K562 (cell line): ENCODE measurements around the gene EYA2. TPM values are rescaled to one million over a fixed set of nuclear protein-coding genes. Genes with fewer than 3 reads are reported as not detected.

ENCODE experiments used
- ATAC-seq: fragments of 200-7000 bp; cut with Tn5 transposase; 3 replicates; pipeline ENCODE4 v1.9.1; 2020; ENCODE audit warnings: moderate library complexity
- BruUV-seq: library from RNA; stranded (reverse); fragments of 400-500 nt; replicated peaks from 2 replicates; lab custom pipeline; 2021; lab: Mats Ljungman, UMichigan
- CTCF ChIA-PET: fragments of 300-600 bp; formaldehyde crosslinking; extraction: SDS; loops from one replicate; lab custom pipeline; 2021; ENCODE audit warnings: low intra/inter-chr PET ratio; lab: Yijun Ruan, JAX
- POLR2A ChIA-PET: fragments of 300-600, 350-650 bp; sonication (Branson Sonifier 250); formaldehyde crosslinking; extraction: SDS; loops from one replicate; lab custom pipeline; 2021; ENCODE audit warnings: antibody characterized with exemption, inconsistent platforms; lab: Yijun Ruan, JAX
- DNase-seq, 4 experiments: peaks; one replicate each; pipeline versions ENCODE4 v3.0.0 to v3.0.0-alpha.2; 2011 to 2018; ENCODE audit warnings: low spot score in 3 of 4, mixed read lengths in 3 of 4; ENCODE audit errors: extremely low read depth in 1 of 4
- FAIRE-seq: peaks from 2 replicates; lab custom pipeline; 2011; peaks lifted over from hg19 to GRCh38; lab: Jason Lieb, UNC
- H2AFZ ChIP-seq: 2 replicates; pipeline ENCODE4 v1.6.0; 2011; ENCODE audit warnings: low read depth, low read length, control low read depth, inconsistent platforms
- H3K27ac ChIP-seq: fragments of 200-600 bp; 3 replicates; pipeline ENCODE4 v1.8.0; 2011; ENCODE audit warnings: low read depth, mild to moderate bottlenecking, control low read depth, inconsistent platforms, low read length, moderate library complexity, mixed read lengths; ENCODE audit errors: extremely low read depth
- H3K27me3 ChIP-seq, 2 experiments: fragments of 300-600 bp in 1 of 2; 2 replicates in 1 of 2; 3 replicates in 1 of 2; pipeline versions ENCODE4 v1.6.0 to v1.8.0; 2011; ENCODE audit warnings: inconsistent platforms in 2 of 2, low read length in 2 of 2, mild to moderate bottlenecking in 1 of 2, mixed read lengths in 1 of 2, moderate library complexity in 1 of 2; ENCODE audit not compliant: control insufficient read depth in 2 of 2, insufficient read depth in 2 of 2
- H3K36me3 ChIP-seq: fragments of 300-600 bp; 3 replicates; pipeline ENCODE4 v1.8.0; 2011; ENCODE audit warnings: mild to moderate bottlenecking, low read length, inconsistent platforms; ENCODE audit not compliant: control insufficient read depth, insufficient read depth
- H3K4me1 ChIP-seq, 2 experiments: fragments of 200-600 bp in 1 of 2; replicated peaks in 1 of 2; 2 replicates in 1 of 2; 3 replicates in 1 of 2; pipeline versions ENCODE4 v1.5.1 to v1.8.0; 2011; ENCODE audit warnings: inconsistent platforms in 2 of 2, low read length in 2 of 2, mild to moderate bottlenecking in 1 of 2, mixed read lengths in 1 of 2, moderate library complexity in 1 of 2; ENCODE audit not compliant: control insufficient read depth in 2 of 2, insufficient read depth in 2 of 2
- H3K4me2 ChIP-seq: 2 replicates; pipeline ENCODE4 v1.6.1; 2011; ENCODE audit warnings: low read length, control low read depth, inconsistent platforms, mixed read lengths; ENCODE audit not compliant: insufficient read depth
- H3K4me3 ChIP-seq: fragments of 200-600 bp; sonication (generic), shearing (Covaris generic); 2 replicates; pipeline ENCODE4 v1.5.1; 2016; ENCODE audit warnings: control low read depth, inconsistent platforms
- H3K79me2 ChIP-seq: fragments of 200-600 bp; 3 replicates; pipeline ENCODE4 v1.8.0; 2011; ENCODE audit warnings: low read length, inconsistent platforms; ENCODE audit not compliant: control insufficient read depth, insufficient read depth
- H3K9ac ChIP-seq, 2 experiments: 2 replicates each; pipeline versions ENCODE4 v1.6.0 to v1.6.1; 2011; ENCODE audit warnings: low read depth in 2 of 2, low read length in 2 of 2, control low read depth in 1 of 2, inconsistent platforms in 1 of 2, mild to moderate bottlenecking in 1 of 2, mixed read lengths in 1 of 2; ENCODE audit not compliant: insufficient read depth in 1 of 2
- H3K9me1 ChIP-seq: one replicate; pipeline ENCODE4 v1.6.0; 2011; ENCODE audit warnings: inconsistent platforms, mild to moderate bottlenecking, low read length, moderate library complexity; ENCODE audit not compliant: control insufficient read depth, insufficient read depth
- H3K9me3 ChIP-seq: replicated peaks from 2 replicates; pipeline ENCODE4 v1.5.1; 2011; ENCODE audit warnings: low read depth, low read length, inconsistent platforms; ENCODE audit not compliant: control insufficient read depth, insufficient read depth
- H4K20me1 ChIP-seq: replicated peaks from 2 replicates; pipeline ENCODE4 v1.6.1; 2011; ENCODE audit warnings: low read length, inconsistent platforms, mixed read lengths; ENCODE audit not compliant: control insufficient read depth, insufficient read depth
- EP300 ChIP-seq: IDR thresholded peaks from 2 replicates; pipeline ENCODE4 v1.6.1; 2012; ENCODE audit warnings: low read length, improper control_type of control experiment
- FOXA1 ChIP-seq: fragments of 450-650 bp; IDR thresholded peaks from 2 replicates; pipeline ENCODE4 v1.6.1; 2016; ENCODE audit warnings: mild to moderate bottlenecking, borderline replicate concordance
- PCBP2 ChIP-seq: fragments of 200-400 bp; formaldehyde crosslinking; IDR thresholded peaks from 2 replicates; pipeline ENCODE4 v1.6.1; 2018; ENCODE audit warnings: low read length, low read depth, mild to moderate bottlenecking, moderate library complexity; ENCODE audit not compliant: poor library complexity, severe bottlenecking
- RBBP5 ChIP-seq: fragments of 200-600 bp; sonication (generic); IDR thresholded peaks from 2 replicates; pipeline ENCODE4 v1.6.1; 2012; ENCODE audit warnings: borderline replicate concordance, mild to moderate bottlenecking, low read length, control low read depth, inconsistent platforms; ENCODE audit not compliant: insufficient read depth, poor library complexity, severe bottlenecking
- ZNF644 ChIP-seq: fragments of 200-800 bp; sonication (Bioruptor generic); IDR thresholded peaks from 2 replicates; pipeline ENCODE4 v1.6.1; 2016; ENCODE audit warnings: low read depth, missing genetic modification characterization, missing compliant biosample characterization
- WGBS: fragments of 100-300 bp; shearing (Covaris generic); methylation state at CpG from one replicate; pipeline ENCODE4 v1.1.6; 2016; ENCODE audit warnings: low coverage, mixed read lengths; ENCODE audit not compliant: insufficient coverage; ENCODE audit errors: missing lambda C conversion rate; 5-methylcytosine and 5-hydroxymethylcytosine counted together
- in situ Hi-C: fragments of 300-500 bp; cut with MboI; formaldehyde crosslinking; loops from 4 replicates; pipeline ENCODE4 v1.15.0; 2018; ENCODE audit warnings: inconsistent platforms, mixed read lengths
- intact Hi-C: fragments of 100-400 bp; cut with micrococcal nuclease; formaldehyde crosslinking; loops from 2 replicates; pipeline ENCODE4 v1.14.2; 2022
- polyA plus RNA-seq, 8 experiments: library from polyadenylated mRNA; depleted of rRNA in 4 of 8; stranded (reverse) in 5 of 8; unstranded in 3 of 8; fragments of >200 nt; fragmentation: Nextera tagmentation in 2 of 8; fragmentation: Illumina TruSeq in 1 of 8; extraction: Ambion mirVana in 2 of 8; extraction: Trizol in 1 of 8; gene quantifications; 2 replicates each; pipeline versions ENCODE4 v1.2.1 to v1.2.3, GENCODE V29; 2011 to 2014; ENCODE audit warnings: inconsistent platforms in 1 of 8, missing spikeins in 1 of 8
- total RNA-seq, 7 experiments: library from RNA; depleted of rRNA in 6 of 7; stranded (reverse); fragments of >200 nt in 6 of 7; fragmentation: Illumina TruSeq in 2 of 7; extraction: Trizol in 2 of 7; gene quantifications; 2 replicates each; pipeline versions ENCODE4 v1.2.1 to v1.2.3, GENCODE V29; 2011 to 2021; ENCODE audit warnings: low replicate concordance in 1 of 7
- TF ChIP-seq, protein P1 (sequence below): fragments of 450-650 bp; formaldehyde crosslinking; IDR thresholded peaks from 2 replicates; pipeline ENCODE4 v1.4.0; 2020; ENCODE audit warnings: mild to moderate bottlenecking
- TF ChIP-seq, protein P2 (sequence below), 3 experiments: fragments of 200-800 bp in 1 of 3; fragments of 250-450 bp in 1 of 3; fragments of 450-650 bp in 1 of 3; sonication (Bioruptor Pico) in 1 of 3; sonication (Bioruptor generic) in 1 of 3; formaldehyde crosslinking in 1 of 3; IDR thresholded peaks; 2 replicates each; pipeline versions ENCODE4 v1.6.1 to v1.8.0; 2016 to 2022; ENCODE audit warnings: mild to moderate bottlenecking in 2 of 3, missing genetic modification characterization in 2 of 3, missing compliant biosample characterization in 1 of 3, moderate library complexity in 1 of 3

The EYA2 gene
- total and polyA plus RNA-seq, 9 of the 15 experiments (the other 6 are each of a cell fraction or from before 2014, with no cell fraction given) = 0.03 TPM; not detected in 8

DNA sequence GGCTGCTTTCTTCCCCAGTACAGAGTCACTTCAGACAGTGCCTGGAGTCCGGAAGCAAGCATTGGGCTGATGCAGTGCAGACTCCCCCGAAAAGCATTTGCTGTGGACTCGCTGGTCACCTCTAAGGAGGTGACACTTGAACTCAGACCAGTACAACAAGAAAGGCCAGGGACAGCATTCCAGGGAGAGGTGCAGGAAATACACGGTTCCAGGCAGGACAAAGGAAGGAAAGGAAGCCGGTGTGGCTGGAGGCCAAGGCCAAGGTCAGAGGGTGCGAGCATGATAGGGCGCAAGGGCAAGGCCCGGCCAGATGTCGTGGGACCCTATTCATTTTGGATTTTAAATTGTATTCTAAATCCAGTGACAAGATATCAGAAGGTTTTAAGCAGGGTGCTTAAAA is 300.9 kb downstream of the EYA2 start:
- H3K9me3 ChIP-seq = no peaks in the 10 kb centered on the region
- ChIA-PET POLR2A (no interaction called here), CTCF (interaction anchor here (0.6 to 1.8 kb wide), 6 partner anchors 14 to 1425 kb away, joined by 3 to 24 read pairs (median 4); no protein-coding TSS in a partner anchor)
- no peak for FAIRE-seq
- no peaks in the 10 kb centered on the region for H4K20me1 ChIP-seq
- no peaks in the 10 kb centered on the region for H3K36me3 ChIP-seq
- intact Hi-C loops (loop anchor here (5.0 kb wide), 1 partner anchor 77 kb away; no protein-coding TSS in a partner anchor), in situ Hi-C loops (loop anchor here (5.0 kb wide), 1 partner anchor 197 kb away; no protein-coding TSS in a partner anchor)
- no peak for DNase-seq
- no peaks in the 10 kb centered on the region for H3K9me1 ChIP-seq
- H3K4me1 ChIP-seq = peaks cover 8 to 13% of the 10 kb centered on the region in 2 experiments
- no peak overlapping the region for H2AFZ ChIP-seq
- ATAC-seq = no peak
- peaks cover 0 to 5% of the 10 kb centered on the region in 2 experiments; a peak in 3 of 5 replicates for H3K27me3 ChIP-seq
- no peak overlapping the region for H3K4me3 ChIP-seq
- no TSS peak for BruUV-seq
- no peaks in the 10 kb centered on the region for H3K79me2 ChIP-seq
- WGBS = 22% methylated on average over 9 of the region's 9 CpGs
- H3K27ac ChIP-seq = no peak overlapping the region
- no peak overlapping the region for H3K4me2 ChIP-seq
- TF ChIP-seq ZNF644 (tag) (no peak), PCBP2 (no peak), EP300 (no peak), RBBP5 (no peak), FOXA1 (no peak)
- TF ChIP-seq, protein P1, sequence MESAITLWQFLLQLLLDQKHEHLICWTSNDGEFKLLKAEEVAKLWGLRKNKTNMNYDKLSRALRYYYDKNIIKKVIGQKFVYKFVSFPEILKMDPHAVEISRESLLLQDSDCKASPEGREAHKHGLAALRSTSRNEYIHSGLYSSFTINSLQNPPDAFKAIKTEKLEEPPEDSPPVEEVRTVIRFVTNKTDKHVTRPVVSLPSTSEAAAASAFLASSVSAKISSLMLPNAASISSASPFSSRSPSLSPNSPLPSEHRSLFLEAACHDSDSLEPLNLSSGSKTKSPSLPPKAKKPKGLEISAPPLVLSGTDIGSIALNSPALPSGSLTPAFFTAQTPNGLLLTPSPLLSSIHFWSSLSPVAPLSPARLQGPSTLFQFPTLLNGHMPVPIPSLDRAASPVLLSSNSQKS (CRISPR knock-in tag) = no peak
- TF ChIP-seq, protein P2, sequence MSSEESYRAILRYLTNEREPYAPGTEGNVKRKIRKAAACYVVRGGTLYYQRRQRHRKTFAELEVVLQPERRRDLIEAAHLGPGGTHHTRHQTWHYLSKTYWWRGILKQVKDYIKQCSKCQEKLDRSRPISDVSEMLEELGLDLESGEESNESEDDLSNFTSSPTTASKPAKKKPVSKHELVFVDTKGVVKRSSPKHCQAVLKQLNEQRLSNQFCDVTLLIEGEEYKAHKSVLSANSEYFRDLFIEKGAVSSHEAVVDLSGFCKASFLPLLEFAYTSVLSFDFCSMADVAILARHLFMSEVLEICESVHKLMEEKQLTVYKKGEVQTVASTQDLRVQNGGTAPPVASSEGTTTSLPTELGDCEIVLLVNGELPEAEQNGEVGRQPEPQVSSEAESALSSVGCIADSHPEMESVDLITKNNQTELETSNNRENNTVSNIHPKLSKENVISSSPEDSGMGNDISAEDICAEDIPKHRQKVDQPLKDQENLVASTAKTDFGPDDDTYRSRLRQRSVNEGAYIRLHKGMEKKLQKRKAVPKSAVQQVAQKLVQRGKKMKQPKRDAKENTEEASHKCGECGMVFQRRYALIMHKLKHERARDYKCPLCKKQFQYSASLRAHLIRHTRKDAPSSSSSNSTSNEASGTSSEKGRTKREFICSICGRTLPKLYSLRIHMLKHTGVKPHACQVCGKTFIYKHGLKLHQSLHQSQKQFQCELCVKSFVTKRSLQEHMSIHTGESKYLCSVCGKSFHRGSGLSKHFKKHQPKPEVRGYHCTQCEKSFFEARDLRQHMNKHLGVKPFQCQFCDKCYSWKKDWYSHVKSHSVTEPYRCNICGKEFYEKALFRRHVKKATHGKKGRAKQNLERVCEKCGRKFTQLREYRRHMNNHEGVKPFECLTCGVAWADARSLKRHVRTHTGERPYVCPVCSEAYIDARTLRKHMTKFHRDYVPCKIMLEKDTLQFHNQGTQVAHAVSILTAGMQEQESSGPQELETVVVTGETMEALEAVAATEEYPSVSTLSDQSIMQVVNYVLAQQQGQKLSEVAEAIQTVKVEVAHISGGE (CRISPR knock-in tag; IDR thresholded peaks at IDR 0.05) = peak in 1 of 3 experiments; percentile 90; a peak in 2 of 6 replicates
- no peak overlapping the region for H3K9ac ChIP-seq
